HG03520 (cell line): ENCODE data around the gene CYP4F3.
"Not testable (repeated sequence)": the region's sequence is repeated elsewhere in the genome, so short reads cannot be mapped to it uniquely, and the experiment has no call there.

Experiments
- ATAC-seq: cut with Tn5 transposase; IDR thresholded peaks from one replicate; pipeline ENCODE4 v1.9.1; 2021; ENCODE audit warnings: mild to moderate bottlenecking, moderate library complexity; ENCODE audit not compliant: unreplicated experiment

The CYP4F3 gene

GRCh38 chr19:15666186-15666585, 25.5 kb downstream of the CYP4F3 start:
- no peak for ATAC-seq

- no peak for ATAC-seq
These were observed 26.2 kb downstream of the CYP4F3 start for GRCh38 chr19:15666883-15667282.

- no peak for ATAC-seq
These were observed 28.7 kb downstream of the CYP4F3 start for GRCh38 chr19:15669440-15669839.

GRCh38 chr19:15669891-15670290, 29.2 kb downstream of the CYP4F3 start:
- ATAC-seq, result no peak

- ATAC-seq, result no peak
These were observed 30.6 kb downstream of the CYP4F3 start for GRCh38 chr19:15671237-15671821.

- ATAC-seq, result no peak
These were observed 31.3 kb downstream of the CYP4F3 start for GRCh38 chr19:15671891-15672579.

GRCh38 chr19:15672580-15673175, 32.0 kb downstream of the CYP4F3 start, which contains the start of gene CYP4F12:
CYP4F12 (plus strand) TSS chr19:15673087; CDS start chr19:15673530, 443 bp downstream.
- no peak for ATAC-seq

GRCh38 chr19:15673176-15673654, 32.5 kb downstream of the CYP4F3 start:
- no peak for ATAC-seq

- no peak for ATAC-seq
These were observed 34.9 kb downstream of the CYP4F3 start for GRCh38 chr19:15675560-15675959.

GRCh38 chr19:15679089-15679488, 38.4 kb downstream of the CYP4F3 start:
- no peak for ATAC-seq

GRCh38 chr19:15679865-15680264, 39.2 kb downstream of the CYP4F3 start:
- not testable (repeated sequence) for ATAC-seq

GRCh38 chr19:15680478-15681322, 40.0 kb downstream of the CYP4F3 start:
- ATAC-seq, result no peak

- no peak for ATAC-seq
These were observed 42.7 kb downstream of the CYP4F3 start for GRCh38 chr19:15683411-15683810.

GRCh38 chr19:15684828-15685227, 44.1 kb downstream of the CYP4F3 start:
- no peak for ATAC-seq

- ATAC-seq, result no peak
These were observed 56.0 kb downstream of the CYP4F3 start for GRCh38 chr19:15696654-15697194.

GRCh38 chr19:15701757-15702533, 61.2 kb downstream of the CYP4F3 start:
- ATAC-seq, result no peak

GRCh38 chr19:15702534-15702930, 61.8 kb downstream of the CYP4F3 start:
- ATAC-seq, result no peak
